Right lobe of liver (tissue), 4 donors: ENCODE measurements around the gene TRPM3.

ENCODE experiments used
- POLR2A ChIP-seq: fragments of 450-650 bp; IDR thresholded peaks from one replicate; pipeline ENCODE4 v1.6.1; 2017; ENCODE audit warnings: antibody characterized with exemption, mild to moderate bottlenecking
- TF ChIP-seq, protein P1 (sequence below), 4 donors: fragments of 200-600 bp in 3 of 4; fragments of 450-650 bp in 1 of 4; IDR thresholded peaks; one replicate each; pipeline versions ENCODE4 v1.5.1 to v1.8.0; 2016 to 2022; ENCODE audit warnings: antibody characterized with exemption in 4 of 4, mild to moderate bottlenecking in 2 of 4
- donor health status: DM: no; HTN: no; CAD: no.
- donor health status: DM: no; HTN: no; CAD: no.
- donor health status: DM: no; HTN: yes; CAD: no.

DNA sequence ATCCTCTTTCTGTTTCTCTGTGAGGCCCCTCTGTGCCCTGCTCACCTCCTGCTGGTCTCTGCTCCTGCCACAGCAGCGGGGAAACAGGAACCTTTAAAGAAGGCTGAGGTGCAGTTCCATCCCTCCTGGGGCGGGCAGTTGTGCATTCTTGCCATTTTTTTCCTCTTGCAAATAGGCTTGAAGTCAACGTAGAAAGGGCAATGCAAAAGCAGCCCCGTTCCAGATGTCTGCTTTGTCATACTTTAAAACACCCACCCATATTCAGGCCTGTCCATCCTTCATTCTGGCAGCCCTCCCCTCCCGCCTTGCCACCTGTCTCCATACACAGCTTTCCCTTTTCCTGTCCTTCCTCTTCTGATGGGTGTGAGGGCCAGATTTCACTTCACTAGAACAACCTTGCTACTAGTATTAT lies 641.5 kb downstream of the TRPM3 start:
- TF ChIP-seq, protein P1, sequence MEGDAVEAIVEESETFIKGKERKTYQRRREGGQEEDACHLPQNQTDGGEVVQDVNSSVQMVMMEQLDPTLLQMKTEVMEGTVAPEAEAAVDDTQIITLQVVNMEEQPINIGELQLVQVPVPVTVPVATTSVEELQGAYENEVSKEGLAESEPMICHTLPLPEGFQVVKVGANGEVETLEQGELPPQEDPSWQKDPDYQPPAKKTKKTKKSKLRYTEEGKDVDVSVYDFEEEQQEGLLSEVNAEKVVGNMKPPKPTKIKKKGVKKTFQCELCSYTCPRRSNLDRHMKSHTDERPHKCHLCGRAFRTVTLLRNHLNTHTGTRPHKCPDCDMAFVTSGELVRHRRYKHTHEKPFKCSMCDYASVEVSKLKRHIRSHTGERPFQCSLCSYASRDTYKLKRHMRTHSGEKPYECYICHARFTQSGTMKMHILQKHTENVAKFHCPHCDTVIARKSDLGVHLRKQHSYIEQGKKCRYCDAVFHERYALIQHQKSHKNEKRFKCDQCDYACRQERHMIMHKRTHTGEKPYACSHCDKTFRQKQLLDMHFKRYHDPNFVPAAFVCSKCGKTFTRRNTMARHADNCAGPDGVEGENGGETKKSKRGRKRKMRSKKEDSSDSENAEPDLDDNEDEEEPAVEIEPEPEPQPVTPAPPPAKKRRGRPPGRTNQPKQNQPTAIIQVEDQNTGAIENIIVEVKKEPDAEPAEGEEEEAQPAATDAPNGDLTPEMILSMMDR (IDR thresholded peaks at IDR 0.05): no peak
- TF ChIP-seq POLR2A: no peak
